GM18873 (cell line): ENCODE measurements around the gene SMARCC2.
"Not testable (repeated sequence)": the region's sequence is repeated elsewhere in the genome, so short reads cannot be mapped to it uniquely, and the experiment has no call there.

Experiments used
- ATAC-seq: cut with Tn5 transposase; IDR thresholded peaks from one replicate; pipeline ENCODE4 v1.9.1; 2021; ENCODE audit warnings: mild to moderate bottlenecking, moderate library complexity, moderate number of reproducible peaks; ENCODE audit not compliant: unreplicated experiment, low FRiP score

SMARCC2 gene

DNA sequence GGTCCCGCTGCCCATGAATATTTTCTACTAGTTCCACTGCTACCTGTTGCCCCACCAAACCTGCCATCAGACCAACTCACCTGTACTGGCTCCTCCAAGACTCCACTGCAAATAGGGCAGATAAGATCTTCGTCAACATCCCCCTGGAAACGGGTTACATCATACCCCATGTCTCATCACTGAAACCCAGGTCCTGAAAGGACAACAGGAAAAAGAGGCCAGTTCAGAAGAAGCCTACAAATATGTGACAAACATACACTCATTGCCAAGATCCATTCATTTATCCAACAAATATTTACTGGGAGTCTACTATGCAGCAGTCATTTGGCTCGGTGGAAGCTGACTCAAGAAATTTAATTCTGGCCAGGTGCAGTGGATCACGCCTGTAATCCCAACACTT is 24.6 kb upstream of the SMARCC2 start:
- no peak for ATAC-seq

DNA sequence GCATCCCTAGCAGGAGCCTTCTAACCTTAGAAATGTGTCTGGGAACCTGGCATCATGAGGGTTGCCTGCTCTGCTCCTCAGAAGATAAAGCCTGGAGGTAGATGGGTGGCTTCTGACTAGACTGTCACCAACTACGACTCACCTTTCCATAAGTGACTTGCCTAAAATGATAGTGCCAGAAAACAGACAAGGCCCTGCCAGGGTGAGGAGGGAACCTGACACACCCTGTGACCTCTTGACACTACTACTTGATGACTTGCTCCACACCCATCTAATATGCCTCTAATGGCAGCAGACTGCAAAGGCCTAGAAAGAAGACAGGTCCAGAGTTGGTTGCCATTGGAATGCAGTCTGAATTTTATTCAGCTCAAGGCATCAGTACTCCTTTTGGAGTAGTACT is 23.1 kb upstream of the SMARCC2 start:
- ATAC-seq: no peak

DNA sequence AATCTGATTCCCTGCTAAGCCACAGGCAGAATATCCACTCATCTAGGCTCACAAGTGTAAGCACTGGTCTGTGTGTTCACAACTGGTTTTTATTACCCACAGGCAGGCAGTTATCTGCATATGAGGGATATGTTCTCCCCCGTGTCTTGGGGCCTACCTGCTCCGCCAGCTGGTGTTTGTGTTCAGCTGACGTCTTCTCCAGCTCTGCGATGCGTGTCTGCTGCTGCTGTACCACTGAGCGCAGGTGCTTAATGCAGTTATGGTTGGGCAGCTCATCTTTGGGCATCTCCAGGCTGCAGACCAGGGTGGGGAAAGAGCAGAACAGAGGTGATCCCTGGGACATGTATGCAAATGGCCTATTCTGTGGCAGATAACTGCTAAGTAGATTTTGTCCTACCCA is 18.7 kb upstream of the SMARCC2 start:
- ATAC-seq: no peak

DNA sequence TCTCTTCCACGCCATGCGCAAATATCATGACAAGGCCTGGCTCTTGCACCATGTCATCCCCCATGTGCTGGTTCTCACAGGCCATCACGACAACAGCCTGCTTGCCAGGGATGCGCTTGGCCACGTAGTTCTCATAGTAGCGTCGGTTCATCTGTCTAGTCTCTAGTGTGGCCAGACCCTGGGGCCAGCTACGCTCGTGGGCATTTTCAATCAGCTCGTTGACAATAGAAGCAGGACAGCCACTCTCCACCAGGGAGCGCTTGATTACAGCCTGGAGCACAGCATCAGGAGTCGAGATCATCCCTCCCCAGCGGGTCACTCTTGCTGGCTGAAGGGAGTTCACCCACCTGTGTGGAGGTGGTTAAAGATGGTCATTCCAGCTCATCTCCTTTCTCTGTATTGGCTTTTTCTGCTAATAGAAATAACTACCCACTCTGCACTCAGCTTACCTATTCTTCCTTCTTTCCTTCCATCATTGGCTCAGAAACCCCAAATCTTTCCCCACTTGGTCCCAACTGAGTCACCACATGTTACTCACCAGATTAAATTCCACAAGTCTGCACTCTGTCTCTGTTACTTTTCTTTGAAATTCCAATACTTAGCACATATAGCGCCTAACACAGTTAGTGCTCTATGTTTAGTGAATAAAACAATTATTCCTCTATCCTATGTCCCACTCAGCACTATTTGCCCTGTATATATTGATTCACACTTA is 17.3 kb upstream of the SMARCC2 start:
- ATAC-seq: no peak

DNA sequence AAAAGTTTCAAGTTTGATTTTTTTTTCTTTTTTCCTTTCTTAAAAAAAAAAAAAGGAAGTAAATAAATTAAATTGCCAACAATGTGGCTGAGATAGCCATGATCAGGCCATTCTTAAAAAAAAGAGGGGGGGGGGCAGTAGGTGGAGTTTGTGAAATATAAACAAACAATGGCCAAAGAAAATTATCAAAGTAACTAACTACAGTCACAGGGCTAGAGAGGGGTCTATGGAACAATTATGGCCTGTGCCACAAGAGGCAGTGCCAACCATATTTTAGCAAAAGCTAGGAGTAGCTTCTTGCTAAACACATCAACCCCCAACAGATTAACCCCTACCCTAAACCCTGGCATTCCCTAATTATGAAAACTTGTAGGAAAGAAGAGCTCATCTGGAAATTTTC is 16.2 kb upstream of the SMARCC2 start:
- no peak for ATAC-seq

DNA sequence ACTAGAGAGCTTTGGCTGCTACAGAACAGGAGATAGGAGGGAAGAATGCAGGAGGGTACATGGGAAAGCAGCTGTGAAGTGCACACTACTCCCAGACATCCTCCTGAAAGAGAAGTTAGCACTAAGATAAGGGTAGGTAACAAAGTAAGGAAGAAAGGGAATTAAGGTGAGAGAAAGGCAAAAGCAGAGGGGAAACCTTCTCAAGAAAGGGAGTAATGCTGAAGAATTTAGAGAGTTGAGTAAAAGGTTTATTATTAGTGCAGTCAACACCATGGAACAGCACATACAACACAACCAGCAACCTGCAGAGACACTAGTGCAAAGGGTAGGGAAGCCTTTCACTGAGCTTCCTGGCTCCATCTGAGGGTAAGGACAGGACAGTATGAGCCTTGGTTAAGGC is 15.0 kb upstream of the SMARCC2 start:
- no peak for ATAC-seq

DNA sequence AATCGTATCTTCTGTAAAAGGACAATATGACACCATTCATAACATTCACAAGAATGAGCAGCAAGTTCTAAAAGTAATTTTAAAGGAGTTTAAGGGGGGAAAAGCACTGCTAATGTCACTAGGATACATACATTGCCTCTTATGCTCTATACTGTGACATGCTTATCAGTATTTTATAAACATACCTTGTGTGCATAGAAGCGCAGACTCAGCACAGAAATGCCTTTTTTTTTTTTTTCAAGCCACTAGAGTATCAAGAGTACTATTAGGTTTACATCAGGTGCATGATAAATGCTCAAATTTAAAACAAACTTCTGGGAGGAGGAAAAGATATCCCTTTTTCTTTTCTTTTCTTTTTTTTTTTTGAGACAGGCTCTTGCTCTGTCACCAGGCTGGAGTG is 13.6 kb upstream of the SMARCC2 start:
- ATAC-seq: no peak

DNA sequence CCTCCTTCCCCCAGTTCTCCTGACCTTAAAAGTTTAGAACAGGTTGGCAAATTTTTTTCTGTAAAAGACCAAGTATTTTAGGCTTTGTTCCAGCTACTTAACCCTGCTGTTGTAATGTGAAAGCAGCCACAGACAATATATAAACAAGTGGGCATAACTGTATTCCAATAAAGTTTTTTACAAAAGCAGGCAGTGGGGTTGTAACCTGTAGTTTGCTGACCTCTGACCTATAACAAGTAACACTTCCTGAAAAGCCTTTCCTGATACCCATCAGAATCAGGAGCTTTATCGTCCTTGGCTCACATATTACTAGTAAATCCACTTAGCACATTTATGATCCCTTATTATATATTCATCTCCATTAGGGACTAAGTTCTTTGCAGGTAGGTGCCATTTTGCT is 13.1 kb upstream of the SMARCC2 start:
- ATAC-seq: no peak

DNA sequence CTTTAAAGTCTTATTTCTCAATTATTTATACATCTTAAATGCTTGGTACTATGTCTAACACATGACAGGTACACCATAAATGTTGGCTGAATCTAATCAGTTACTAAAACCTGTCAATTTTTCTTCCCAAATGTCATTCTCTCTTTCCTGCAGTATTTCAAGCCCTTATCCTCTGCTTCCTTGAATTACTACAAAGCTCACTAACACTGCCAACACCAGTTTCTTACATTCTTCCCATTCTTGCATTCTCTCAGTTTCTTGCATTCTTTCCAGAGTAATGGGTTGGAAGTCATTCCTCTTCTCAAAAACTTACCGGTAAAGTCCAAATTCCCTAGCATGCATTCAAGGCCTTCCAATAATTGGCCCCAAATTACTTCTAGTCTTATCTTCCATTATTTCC is 9.6 kb upstream of the SMARCC2 start:
- no peak for ATAC-seq

DNA sequence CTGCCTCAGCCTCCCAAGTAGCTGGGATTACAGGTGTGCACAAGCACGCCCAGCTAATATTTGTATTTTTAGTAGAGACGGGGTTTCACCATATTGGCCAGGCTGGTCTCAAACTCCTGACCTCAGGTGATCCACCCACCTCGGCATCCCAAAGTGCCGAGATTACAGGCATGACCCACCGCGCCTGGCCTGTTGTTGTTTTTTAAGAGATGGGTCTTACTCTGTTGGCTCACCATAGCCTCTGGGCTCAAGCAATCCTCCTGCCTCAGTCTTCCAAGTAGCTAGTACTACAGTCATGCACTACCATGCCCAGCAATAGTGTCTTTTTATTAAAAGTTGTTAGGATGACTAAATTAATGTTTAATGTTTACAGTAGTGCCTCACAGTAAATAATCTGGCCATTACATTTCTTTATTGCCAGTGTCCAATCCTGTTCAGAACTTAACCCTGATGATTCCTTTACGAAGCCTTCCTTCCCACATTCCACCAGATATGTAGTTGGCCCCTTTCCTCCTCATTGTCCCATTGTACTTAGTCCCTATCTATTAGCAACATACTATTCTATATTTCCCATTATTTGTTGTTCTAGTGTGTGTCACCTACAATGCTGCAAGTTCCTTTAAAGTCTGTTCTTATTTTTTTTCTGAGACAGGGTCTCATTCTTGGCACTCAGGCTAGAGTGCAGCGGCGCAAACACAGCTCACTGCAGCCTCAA is 8.8 kb upstream of the SMARCC2 start:
- ATAC-seq: no peak

DNA sequence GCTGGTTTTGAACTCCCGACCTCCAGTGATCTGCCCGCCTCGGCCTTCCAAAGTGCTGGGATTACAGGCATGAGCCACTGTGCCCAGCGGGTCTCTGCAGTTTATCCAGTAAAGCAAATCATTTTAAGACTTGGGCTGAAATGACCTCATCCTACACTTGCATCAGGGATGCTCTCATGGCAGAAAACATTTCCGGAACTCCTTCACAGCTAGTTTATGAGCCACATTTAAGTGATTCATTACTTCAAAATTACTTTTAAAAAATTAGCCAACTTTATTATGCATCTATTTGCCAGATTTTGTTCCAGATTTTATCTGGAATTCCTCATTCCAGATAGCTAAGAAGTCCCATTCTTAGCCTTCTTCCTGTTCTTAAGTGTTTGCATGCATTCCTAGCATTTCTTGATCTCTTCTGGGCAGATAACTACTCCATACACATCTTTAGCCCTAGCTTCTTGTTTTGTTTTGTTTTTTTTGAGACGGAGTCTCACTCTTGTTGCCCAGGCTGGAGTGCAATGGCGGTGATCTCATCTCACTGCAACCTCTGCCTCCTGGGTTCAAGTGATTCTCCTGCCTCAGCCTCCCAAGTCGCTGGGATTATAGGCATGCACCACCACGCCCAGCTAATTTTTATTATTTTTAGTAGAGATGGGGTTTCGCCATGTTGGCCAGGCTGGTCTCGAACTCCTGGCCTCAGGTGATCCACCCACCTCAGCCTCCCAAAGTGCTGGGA is 7.7 kb upstream of the SMARCC2 start:
- not testable (repeated sequence) for ATAC-seq

DNA sequence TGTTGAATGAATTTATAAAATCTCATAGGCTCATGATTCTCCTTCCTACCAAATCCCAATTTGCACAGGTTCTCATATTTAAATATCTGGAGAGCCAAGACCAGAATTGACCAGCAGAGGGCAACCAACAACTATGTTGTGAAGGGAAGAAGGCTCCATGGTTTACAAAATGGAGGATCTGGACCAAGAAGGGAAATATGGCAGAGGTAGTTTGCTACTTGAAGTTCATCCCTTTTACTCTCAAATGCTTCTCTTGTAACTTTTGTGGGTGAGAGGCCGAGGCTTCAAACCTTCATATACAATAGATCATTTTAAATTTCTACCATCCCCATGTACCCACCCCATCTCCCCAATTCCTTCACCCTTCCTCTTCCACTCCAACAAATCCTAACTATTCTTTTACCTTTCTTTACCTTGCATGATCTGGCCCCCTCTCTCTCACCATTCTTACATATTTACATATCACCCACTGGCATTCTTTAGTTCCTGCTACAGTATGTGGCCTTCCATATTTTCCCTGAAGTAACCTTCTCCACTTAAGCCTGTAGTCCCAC is 3.8 kb upstream of the SMARCC2 start:
- ATAC-seq: no peak

DNA sequence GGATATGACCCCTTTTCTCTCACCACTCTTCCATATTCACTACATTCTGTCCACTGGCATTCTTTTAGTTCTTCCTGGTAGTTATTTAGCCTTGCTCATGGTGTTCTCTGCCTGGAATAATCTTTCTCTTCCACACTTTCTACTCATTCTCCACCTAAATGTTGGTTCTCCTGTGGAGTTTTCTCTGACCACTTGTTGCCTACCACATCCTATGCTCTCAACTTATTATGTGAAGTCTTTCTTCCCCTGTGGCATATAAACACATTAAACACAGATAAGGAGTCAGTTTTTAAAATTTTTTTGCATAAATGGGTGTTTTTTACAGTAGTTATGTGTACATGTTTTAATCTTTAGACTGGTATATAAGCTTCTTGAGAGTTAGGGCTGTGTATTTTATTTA is 3.3 kb upstream of the SMARCC2 start:
- no peak for ATAC-seq

DNA sequence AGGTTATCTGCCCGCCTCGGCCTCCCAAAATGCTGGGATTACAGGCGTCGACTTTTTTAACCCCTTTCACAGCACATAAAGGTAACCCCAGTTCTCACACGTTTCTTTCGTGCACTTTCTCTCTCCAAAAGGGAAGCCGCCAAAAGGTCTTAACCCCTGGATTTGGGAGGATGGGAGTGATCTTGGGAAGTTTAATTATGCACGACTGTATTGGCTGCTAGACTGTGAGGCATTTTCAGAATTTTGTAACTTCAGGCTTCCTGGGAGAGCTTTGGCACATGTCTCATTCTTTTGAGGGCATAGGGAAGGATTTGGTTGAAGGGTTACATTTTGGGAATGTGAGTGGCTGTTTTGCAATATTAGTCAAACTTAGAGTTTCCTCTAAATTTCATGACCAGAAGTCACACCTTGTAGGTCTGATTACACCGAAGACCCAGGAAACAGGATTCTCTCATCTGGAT is 1.4 kb upstream of the SMARCC2 start:
- no peak for ATAC-seq

DNA sequence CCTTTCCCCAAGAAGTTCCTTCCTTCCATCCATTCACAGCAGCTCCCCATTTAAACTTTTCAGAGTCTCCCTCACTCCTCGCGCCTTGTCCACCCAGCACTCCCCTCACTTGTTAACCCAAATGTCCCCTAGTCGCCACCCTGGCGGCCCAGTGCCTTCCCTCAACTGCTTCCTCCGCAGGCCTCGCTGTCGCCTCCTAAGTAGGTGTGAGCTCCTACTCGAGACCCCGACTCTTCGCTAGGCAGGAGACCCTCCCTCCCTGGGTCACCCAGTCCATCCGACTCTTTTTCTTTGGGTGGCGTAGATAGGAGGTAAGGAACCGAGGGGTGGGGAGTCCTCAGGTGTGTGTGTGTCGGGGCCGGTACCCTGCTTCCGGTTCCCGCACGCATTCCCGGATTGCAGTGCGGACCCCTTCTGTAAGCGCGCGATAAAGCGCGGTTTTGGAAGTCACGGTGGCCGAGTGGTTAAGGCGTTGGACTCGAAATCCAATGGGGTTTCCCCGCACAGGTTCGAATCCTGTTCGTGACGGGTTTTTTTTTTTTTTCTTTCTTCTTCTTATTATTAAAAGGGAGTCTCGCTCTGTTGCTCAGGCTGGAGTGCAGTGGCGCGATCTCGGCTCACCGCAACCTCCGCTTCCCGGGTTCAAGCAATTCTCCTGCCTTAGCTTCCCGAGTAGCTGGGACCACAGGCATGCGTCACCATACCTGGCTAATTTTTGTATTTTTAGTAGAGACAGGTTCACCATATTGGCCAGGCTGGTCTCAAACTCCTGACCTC is 823 bp upstream of the SMARCC2 start:
- no peak for ATAC-seq

DNA sequence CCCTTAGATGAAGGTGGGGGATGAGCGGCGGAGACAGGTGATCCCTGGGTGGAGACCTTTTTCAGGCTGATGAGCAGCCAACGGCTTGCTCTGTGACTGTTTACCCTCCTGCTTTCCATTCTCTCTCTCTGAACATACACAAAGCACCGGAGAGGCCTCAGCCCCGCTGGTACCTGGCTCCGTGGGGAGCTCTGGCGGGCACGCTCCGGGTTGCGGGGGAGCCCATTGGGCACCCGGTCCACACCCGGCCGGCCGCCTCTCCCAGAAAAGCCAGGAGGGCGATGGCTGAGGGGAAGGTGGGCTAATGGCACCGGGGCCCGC is 545 bp downstream of the SMARCC2 start:
- no peak for ATAC-seq

DNA sequence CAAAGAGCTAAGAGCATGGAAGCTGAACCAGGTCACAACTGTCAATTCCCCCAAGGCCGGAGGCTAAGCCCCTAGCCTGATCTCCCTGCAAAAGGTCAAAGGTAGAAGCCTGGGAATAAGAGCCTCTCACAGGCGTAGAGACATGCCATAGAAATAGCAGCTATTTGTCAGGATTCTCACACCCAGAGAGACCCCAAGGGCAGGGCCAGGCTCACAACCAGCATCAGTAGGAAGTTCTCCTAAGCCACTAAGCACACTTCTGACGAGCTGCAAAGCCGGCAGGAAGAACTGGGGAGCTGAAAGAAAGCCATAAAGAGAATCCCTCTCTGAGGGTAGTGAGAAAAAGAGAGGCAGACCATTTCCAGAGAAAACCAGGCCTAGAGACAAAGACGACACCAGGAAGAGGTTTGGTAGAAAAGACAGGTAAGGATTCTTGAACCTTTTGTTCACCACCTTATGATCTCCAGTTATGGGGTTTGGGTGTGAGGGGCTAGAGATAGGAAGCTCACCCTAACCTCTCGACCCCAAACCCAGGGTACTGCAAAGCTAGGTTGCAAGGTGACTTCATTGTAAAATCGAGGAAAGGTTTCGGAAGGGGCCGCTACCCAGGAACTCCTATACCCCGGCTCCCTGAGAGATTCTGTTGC is 1.0 kb downstream of the SMARCC2 start:
- no peak for ATAC-seq

DNA sequence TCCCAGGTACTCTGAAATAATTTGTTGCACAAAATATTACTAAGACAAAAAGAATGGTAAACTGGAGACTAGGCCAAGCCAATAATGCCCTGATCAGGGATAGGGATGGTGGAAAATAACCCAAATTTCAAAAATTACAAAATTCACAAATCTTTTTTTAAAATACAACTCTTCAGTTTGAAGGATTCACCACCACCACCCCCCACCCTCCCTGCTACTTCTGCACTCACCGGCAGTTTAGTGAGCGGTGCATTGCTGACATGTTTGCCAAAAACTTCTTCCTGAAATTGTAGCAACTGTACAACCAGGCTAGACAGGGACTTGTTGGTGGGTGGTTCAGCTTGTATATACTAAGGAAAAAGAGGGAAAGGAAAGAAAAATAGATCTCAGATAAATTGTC is 2.3 kb downstream of the SMARCC2 start:
- no peak for ATAC-seq

DNA sequence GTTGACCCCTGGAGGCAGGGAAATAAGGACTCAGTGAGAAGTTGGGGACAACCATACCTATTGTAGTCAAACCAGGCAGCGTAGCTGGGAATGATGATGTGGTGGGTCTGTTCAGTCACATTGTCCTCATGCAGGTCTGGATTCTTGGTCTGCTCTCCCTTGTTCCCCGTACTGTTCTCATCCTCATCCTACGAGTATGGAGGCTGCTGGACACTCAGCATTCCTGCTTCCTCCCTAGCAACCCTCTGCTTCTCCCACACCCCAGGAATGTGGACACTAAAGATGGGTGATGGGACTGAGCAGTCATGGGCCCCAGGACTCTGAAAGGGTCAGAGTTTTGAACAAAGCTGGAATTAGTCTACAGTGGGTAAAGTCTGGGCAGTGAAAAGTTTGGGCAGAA is 10.9 kb downstream of the SMARCC2 start:
- no peak for ATAC-seq

DNA sequence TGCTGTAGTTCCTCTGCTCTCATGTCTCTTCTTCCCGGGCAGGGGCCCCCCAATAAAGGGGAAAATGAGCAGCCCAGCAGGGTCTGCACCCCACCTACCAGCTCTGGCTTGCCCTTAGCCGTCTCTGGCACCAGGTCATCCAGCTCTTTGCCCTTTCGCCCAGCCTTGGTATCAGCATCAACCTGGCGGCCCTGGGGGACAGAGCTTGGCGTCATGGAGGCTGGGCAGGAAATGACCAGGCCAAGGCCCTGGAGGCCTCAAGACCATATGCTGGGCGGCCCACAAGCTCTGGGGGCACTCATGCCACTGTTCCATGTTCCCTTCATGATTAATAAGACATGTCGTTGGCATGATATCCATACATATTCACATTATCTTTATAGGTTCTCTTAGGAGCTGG is 16.4 kb downstream of the SMARCC2 start:
- ATAC-seq: no peak
